Motor neuron (in vitro differentiated cells): ENCODE results near the gene SERPINB2. TPM values are rescaled to one million over a fixed set of nuclear protein-coding genes. Genes with fewer than 3 reads are reported as not detected.

ENCODE experiments used
- total RNA-seq, 8 experiments: library from RNA; unstranded; fragments of 300-600 nt; gene quantifications; 2 replicates each; pipeline versions ENCODE4 v1.2.3 to v1.2.4, GENCODE V29; 2022

The SERPINB2 gene
- total RNA-seq, 8 experiments from 2014 or later = 0.31 TPM; not detected in 7

Other genes with a start within 250 kb of the SERPINB2 start
- gene SERPINB4, start 243.4 kb upstream of the SERPINB2 start, total RNA-seq = under 1 TPM in 3 of 8 experiments, not detected in 5; 0.14 to 0.99 (median 0.29) TPM
- gene SERPINB3, start 225.8 kb upstream of the SERPINB2 start, total RNA-seq = under 1 TPM in 2 of 8 experiments, not detected in 6; 0.14 to 0.27 TPM
- gene SERPINB11, start 184.7 kb upstream of the SERPINB2 start, total RNA-seq = under 1 TPM in 3 of 8 experiments, not detected in 5; 0.32 to 0.57 (median 0.42) TPM
- gene SERPINB7, start 112.3 kb upstream of the SERPINB2 start, total RNA-seq = under 1 TPM in 2 of 8 experiments, not detected in 6; 0.19 to 0.21 TPM
- under 1 TPM in 1 of 8 experiments, not detected in 7; 0.24 TPM for gene SERPINB10, start 20.3 kb downstream of the SERPINB2 start, total RNA-seq
- 1 to 10 TPM in 2 of 8 experiments, under 1 TPM in 4, not detected in 2; 0.24 to 2.2 (median 0.70) TPM for gene HMSD, start 61.6 kb downstream of the SERPINB2 start, total RNA-seq
- 10 to 100 TPM in 1 of 8 experiments, 1 to 10 TPM in 7; 1.8 to 21.5 (median 4.4) TPM for gene SERPINB8, start 82.4 kb downstream of the SERPINB2 start, total RNA-seq